Left kidney (tissue), 2 donors: ENCODE measurements around the gene RBPMS2. TPM values are rescaled to one million over a fixed set of nuclear protein-coding genes. Genes with fewer than 3 reads are reported as not detected.

ENCODE experiments used
- DNase-seq: peaks from one replicate; pipeline ENCODE4 v3.0.0-alpha.2; 2013
- polyA plus RNA-seq: library from polyadenylated mRNA; unstranded; fragments of 120-200 nt; gene quantifications from one replicate; pipeline ENCODE4 v1.2.1, GENCODE V29; 2013; ENCODE audit not compliant: insufficient read length

The RBPMS2 gene
- polyA plus RNA-seq, 1 donor: 12.6 TPM

- no peak for DNase-seq
These were observed 80.6 kb downstream of the RBPMS2 start for GRCh38 chr15:64694816-64695215.

GRCh38 chr15:64693134-64693533 is 82.3 kb downstream of the RBPMS2 start:
- no peak for DNase-seq

DNA sequence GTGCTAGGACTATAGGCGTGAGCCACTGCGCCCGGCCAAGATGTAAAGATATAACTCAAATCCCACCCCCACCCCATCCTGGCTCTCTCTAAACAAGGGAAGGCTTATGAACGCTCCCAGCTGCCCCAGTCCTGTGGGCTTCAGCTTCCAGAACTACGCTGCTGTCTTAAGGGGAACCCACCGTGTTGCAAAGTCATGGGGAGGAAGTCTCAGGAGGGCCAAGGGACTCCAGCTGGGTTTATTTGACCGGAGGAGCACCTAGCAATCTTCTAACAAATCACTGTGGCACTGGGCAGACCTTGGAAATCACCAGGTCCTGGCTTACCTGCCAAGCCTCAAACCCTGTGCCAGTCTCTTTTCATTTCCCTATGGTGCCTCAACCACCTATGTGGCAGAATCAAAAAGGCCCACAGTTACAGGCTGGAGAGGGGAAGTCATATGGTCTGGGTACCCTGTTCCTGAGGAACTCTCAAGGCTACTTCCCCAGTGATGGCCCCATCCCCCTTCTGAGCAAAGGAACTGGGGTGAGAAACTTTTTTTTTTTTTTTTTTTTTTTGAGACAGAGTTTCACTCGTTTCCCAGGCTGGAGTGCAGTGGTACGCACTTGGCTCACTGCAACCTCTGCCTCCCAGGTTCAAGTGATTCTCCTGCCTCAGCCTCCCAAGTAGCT is 83.4 kb downstream of the RBPMS2 start:
- DNase-seq: no peak

DNA sequence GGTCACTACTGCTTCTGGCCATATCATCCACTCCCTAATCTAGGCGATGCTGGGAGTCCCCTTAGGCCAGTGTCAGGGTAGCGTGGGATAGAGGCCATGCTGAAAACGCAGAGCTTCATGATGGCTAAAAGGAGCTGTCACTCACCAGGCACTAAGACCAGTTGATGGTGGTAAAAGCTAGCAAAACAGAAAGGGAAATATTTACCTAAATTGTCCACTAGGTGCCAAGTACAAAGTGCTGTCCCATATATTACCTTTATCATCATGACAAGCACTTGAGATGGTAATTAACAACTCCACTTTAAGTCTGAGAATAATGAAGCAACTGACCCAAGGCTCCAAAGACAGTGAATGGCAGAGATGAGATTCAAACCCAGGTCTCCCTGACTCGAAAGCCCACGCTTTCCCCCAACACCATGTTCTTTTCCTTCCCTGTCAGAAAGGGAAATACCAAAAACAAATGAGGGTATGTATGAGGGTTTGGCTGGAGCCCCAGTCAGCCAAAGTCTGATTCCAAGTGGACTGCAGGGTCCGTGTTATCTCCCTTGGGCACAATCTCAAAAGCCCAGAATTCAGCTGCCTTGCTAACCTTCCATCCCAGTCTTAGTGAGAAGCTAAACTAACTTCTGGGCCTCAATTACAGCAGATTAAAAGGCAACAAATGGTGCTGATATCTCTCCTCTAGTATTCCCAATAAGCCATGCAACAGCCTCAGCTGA is 84.7 kb downstream of the RBPMS2 start:
- no peak for DNase-seq

GRCh38 chr15:64690008-64690407 is 85.4 kb downstream of the RBPMS2 start:
- no peak for DNase-seq

Other genes starting within 250 kb of the RBPMS2 start
- gene PIF1, start 50.1 kb upstream of the RBPMS2 start, polyA plus RNA-seq: 17.9 TPM
- gene PLEKHO2, start 66.3 kb upstream of the RBPMS2 start, polyA plus RNA-seq: 15.5 TPM
- 8.8 TPM for gene ANKDD1A, start 136.3 kb upstream of the RBPMS2 start, polyA plus RNA-seq
- 135 TPM for gene SPG21, start 214.3 kb upstream of the RBPMS2 start, polyA plus RNA-seq